Measurements from ENCODE around the gene TMEM132C. TPM values are rescaled to one million over a fixed set of nuclear protein-coding genes. Genes with fewer than 3 reads are reported as not detected.

TMEM132C gene
- total RNA-seq (1 to 10 TPM; 1.4 to 3.5 (median 1.8) TPM), polyA plus RNA-seq (1 to 10 TPM in 1 of 3 donors, under 1 TPM in 1, not detected in 1; 0.60 to 1.8 TPM)

DNA sequence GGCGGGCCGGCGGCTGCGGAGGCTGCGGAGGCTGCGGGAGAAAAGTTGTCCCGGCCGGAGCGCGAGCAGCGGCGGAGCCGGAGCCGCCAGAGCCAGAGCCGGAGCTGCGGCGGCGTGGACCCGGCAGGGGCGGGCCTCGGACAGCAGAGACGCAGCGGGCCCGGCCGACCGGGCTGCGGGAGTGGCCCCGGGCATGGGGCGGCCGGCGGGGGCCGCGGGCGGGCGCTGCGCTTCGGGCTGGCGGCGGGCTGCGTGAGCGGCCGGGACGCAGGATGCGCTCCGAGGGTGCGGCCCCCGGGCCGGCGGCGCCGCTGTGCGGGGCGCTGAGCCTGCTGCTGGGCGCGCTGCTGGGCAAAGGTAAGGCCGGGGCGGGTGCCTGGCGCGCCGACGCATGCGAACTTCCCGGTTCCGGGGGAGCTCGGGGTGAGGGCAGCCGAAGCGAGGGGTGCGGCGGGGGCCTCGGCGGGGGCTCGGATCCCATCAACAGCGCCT is at the start of gene TMEM132C:
Gene TMEM132C, plus strand, starts transcription at position 40 of the 492 bp plus-strand sequence. Its CDS starts 233 bp downstream, at position 273.
- Histone ChIP-seq H3K27ac (no peak within 1 kb of the TSS), H3K9me3 (no peaks in the 10 kb centered on the region), H3K4me1 (peaks cover 0 to 19% (median 12%) of the 10 kb centered on the region in 4 donors), H3K4me3 (peak within 1 kb of the TSS; percentile 18 to 43 (median 30)), H3K36me3 (no peaks in the 10 kb centered on the region), H3K27me3 (peaks cover 8 to 86% (median 24%) of the 10 kb centered on the region in 3 donors)
- intact Hi-C loops (cut with DNase I), result no loop called here
- DNase-seq, result no peak
- no peak for TF ChIP-seq CTCF (IDR thresholded peaks at IDR 0.05)
- TF ChIP-seq POLR2A (IDR thresholded peaks at IDR 0.05), result no peak
- no peak for TF ChIP-seq POLR2AphosphoS5 (IDR thresholded peaks at IDR 0.05)
- no peak for TF ChIP-seq EP300 (IDR thresholded peaks at IDR 0.05)
- WGBS, 2 donors, result 3 to 4% methylated on average over 73 of the region's 73 CpGs

- Histone ChIP-seq H3K27ac (no peak overlapping the region), H3K4me1 (no peaks in the 10 kb centered on the region), H3K4me3 (no peak overlapping the region), H3K27me3 (peaks cover 0 to 3% (median 0%) of the 10 kb centered on the region in 3 donors), H3K36me3 (no peaks in the 10 kb centered on the region), H3K9me3 (no peaks in the 10 kb centered on the region)
- intact Hi-C loops (cut with DNase I), result no loop called here
- 66 to 70% methylated on average over 7 of the region's 7 CpGs for WGBS, 2 donors
- no peak for DNase-seq
- TF ChIP-seq CTCF (IDR thresholded peaks at IDR 0.05) (no peak), POLR2A (IDR thresholded peaks at IDR 0.05) (no peak), POLR2AphosphoS5 (IDR thresholded peaks at IDR 0.05) (no peak), EP300 (IDR thresholded peaks at IDR 0.05) (no peak)
Observed at GRCh38 chr12:128224226-128224625, 42.7 kb upstream of the TMEM132C start.

GRCh38 chr12:128228581-128228980 is 38.4 kb upstream of the TMEM132C start:
- DNase-seq, result no peak
- H3K36me3 ChIP-seq, result no peaks in the 10 kb centered on the region
- intact Hi-C loops (cut with DNase I), result no loop called here
- no peaks in the 10 kb centered on the region for H3K4me1 ChIP-seq
- peaks cover 0 to 3% (median 0%) of the 10 kb centered on the region in 3 donors for H3K27me3 ChIP-seq
- no peak overlapping the region for H3K4me3 ChIP-seq
- H3K27ac ChIP-seq, result no peak overlapping the region
- WGBS, 2 donors, result 59 to 75% methylated on average over 6 of the region's 6 CpGs
- H3K9me3 ChIP-seq, result no peaks in the 10 kb centered on the region
- TF ChIP-seq CTCF (IDR thresholded peaks at IDR 0.05), result no peak
- TF ChIP-seq EP300 (IDR thresholded peaks at IDR 0.05), result no peak
- no peak for TF ChIP-seq POLR2A (IDR thresholded peaks at IDR 0.05)
- no peak for TF ChIP-seq POLR2AphosphoS5 (IDR thresholded peaks at IDR 0.05)

DNA sequence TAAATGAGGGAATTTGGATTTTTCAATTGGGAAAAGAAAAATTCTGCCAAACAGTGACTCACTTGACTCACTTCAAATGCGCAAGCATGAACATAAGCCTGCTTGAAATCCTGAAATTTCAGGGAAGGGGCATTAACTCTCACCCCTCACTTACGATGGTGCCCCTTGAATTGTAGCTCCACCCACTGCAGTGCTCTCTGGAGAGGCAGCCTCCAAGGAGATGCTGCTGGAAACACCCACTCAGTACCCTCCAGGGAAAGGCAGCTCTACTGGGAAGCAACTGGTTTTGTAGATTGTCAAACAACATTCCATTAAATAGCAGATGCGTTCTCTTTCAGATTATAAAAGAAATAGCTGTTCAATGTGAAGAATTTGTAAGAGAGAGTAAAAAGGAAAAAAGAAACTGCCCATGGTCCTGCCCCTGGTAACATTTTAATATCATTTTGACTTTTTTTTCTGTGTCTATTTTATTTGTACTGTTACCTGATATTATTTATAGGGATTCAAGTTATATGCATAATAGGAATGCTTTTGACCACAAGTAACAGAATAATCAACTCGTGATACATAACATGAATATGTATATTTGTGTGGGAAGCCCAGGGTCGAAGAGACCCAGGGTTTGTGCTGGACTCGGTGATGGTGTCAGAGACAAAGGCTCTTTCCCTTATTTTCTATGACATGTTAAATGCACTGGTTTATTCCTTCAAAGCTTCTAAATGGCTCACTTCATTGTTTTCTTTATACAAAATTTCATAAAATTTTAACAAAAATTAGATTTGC is 31.1 kb upstream of the TMEM132C start:
- Histone ChIP-seq H3K27me3 (peaks cover 0 to 4% (median 0%) of the 10 kb centered on the region in 3 donors), H3K9me3 (peaks cover 0 to 7% (median 0%) of the 10 kb centered on the region in 4 donors), H3K36me3 (no peaks in the 10 kb centered on the region), H3K4me1 (no peaks in the 10 kb centered on the region), H3K27ac (no peak overlapping the region), H3K4me3 (no peak overlapping the region)
- 71 to 72% methylated on average over 6 of the region's 6 CpGs for WGBS, 2 donors
- TF ChIP-seq POLR2AphosphoS5 (IDR thresholded peaks at IDR 0.05), result no peak
- no peak for TF ChIP-seq EP300 (IDR thresholded peaks at IDR 0.05)
- TF ChIP-seq POLR2A (IDR thresholded peaks at IDR 0.05), result no peak
- TF ChIP-seq CTCF (IDR thresholded peaks at IDR 0.05), result no peak
- intact Hi-C loops (cut with DNase I), result no loop called here
- DNase-seq, result no peak

All from sigmoid colon (tissue), 7 donors.